IPS DF 6.9 (cell line): ENCODE data around the gene EXO5.
"Not testable (repeated sequence)": the region's sequence is repeated elsewhere in the genome, so short reads cannot be mapped to it uniquely, and the experiment has no call there.

Experiments used
- DNase-seq: peaks from one replicate; pipeline ENCODE4 v3.0.0-alpha.2; 2013; ENCODE audit warnings: low read depth, low spot score
- H3K27ac ChIP-seq: one replicate; pipeline ENCODE4 v1.5.1; 2013; ENCODE audit warnings: low read length, control low read depth
- H3K27me3 ChIP-seq: 2 replicates; pipeline ENCODE4 v1.6.1; 2013; ENCODE audit warnings: mild to moderate bottlenecking, low read length; ENCODE audit not compliant: control insufficient read depth, insufficient read depth
- H3K36me3 ChIP-seq: 2 replicates; pipeline ENCODE4 v1.6.1; 2013; ENCODE audit warnings: low read length; ENCODE audit not compliant: control insufficient read depth, insufficient read depth
- H3K4me1 ChIP-seq: 2 replicates; pipeline ENCODE4 v1.6.1; 2013; ENCODE audit warnings: low read length; ENCODE audit not compliant: control insufficient read depth, insufficient read depth
- H3K4me3 ChIP-seq: 2 replicates; pipeline ENCODE4 v1.5.1; 2013; ENCODE audit warnings: mild to moderate bottlenecking, low read length
- H3K9me3 ChIP-seq: 2 replicates; pipeline ENCODE4 v1.6.1; 2013; ENCODE audit warnings: low read length, inconsistent platforms; ENCODE audit not compliant: control insufficient read depth, insufficient read depth
- WGBS: extraction: QIAGEN DNeasy Blood & Tissue Kit; methylation state at CpG from one replicate; pipeline ENCODE4 v1.1.7; 2013; ENCODE audit warnings: mixed read lengths, missing lambda C conversion rate; ENCODE audit not compliant: insufficient read length, insufficient coverage; 5-methylcytosine and 5-hydroxymethylcytosine counted together

Gene EXO5

GRCh38 chr1:40546957-40547356, 38.4 kb downstream of the EXO5 start:
- no peak overlapping the region for H3K27ac ChIP-seq
- WGBS, result no CpG with 5 or more reads among the region's 4 CpGs
- DNase-seq, result no peak
- no peak overlapping the region for H3K4me3 ChIP-seq
- peaks cover 2% of the 10 kb centered on the region; the same call in 1 of the 2 replicates for H3K9me3 ChIP-seq
- H3K4me1 ChIP-seq, result no peaks in the 10 kb centered on the region
- no peaks in the 10 kb centered on the region for H3K27me3 ChIP-seq
- peaks cover 6% of the 10 kb centered on the region; the same call in 1 of the 2 replicates for H3K36me3 ChIP-seq

- no peak for DNase-seq
- no peaks in the 10 kb centered on the region for H3K36me3 ChIP-seq
- WGBS, result no CpG with 5 or more reads among the region's 4 CpGs
- H3K4me1 ChIP-seq, result no peaks in the 10 kb centered on the region
- H3K9me3 ChIP-seq, result no peaks in the 10 kb centered on the region
- no peak overlapping the region for H3K27ac ChIP-seq
- no peaks in the 10 kb centered on the region for H3K27me3 ChIP-seq
- no peak overlapping the region for H3K4me3 ChIP-seq
Observed at GRCh38 chr1:40553017-40553416, 44.5 kb downstream of the EXO5 start.

GRCh38 chr1:40554807-40555206, 46.2 kb downstream of the EXO5 start:
- WGBS, result no CpG with 5 or more reads among the region's 7 CpGs
- not testable (repeated sequence) for DNase-seq, H3K36me3 ChIP-seq, H3K9me3 ChIP-seq, H3K4me1 ChIP-seq, H3K4me3 ChIP-seq, H3K27me3 ChIP-seq, H3K27ac ChIP-seq

- no peak overlapping the region for H3K27ac ChIP-seq
- H3K27me3 ChIP-seq, result no peaks in the 10 kb centered on the region
- no peaks in the 10 kb centered on the region for H3K9me3 ChIP-seq
- WGBS, result no CpG with 5 or more reads among the region's 5 CpGs
- DNase-seq, result no peak
- no peaks in the 10 kb centered on the region for H3K4me1 ChIP-seq
- H3K36me3 ChIP-seq, result no peaks in the 10 kb centered on the region
- H3K4me3 ChIP-seq, result no peak overlapping the region
Observed at GRCh38 chr1:40556121-40556520, 47.6 kb downstream of the EXO5 start.

- not testable (repeated sequence) for H3K36me3 ChIP-seq, H3K27me3 ChIP-seq, H3K27ac ChIP-seq, H3K4me3 ChIP-seq, H3K4me1 ChIP-seq, DNase-seq, H3K9me3 ChIP-seq
- no CpG with 5 or more reads among the region's 1 CpG for whole genome bisulfite sequencing
Observed at GRCh38 chr1:40558241-40558640, 49.7 kb downstream of the EXO5 start.

GRCh38 chr1:40562185-40562584, 53.6 kb downstream of the EXO5 start:
- H3K4me1 ChIP-seq, result no peaks in the 10 kb centered on the region
- no peak overlapping the region for H3K27ac ChIP-seq
- H3K4me3 ChIP-seq, result no peak overlapping the region
- H3K27me3 ChIP-seq, result no peaks in the 10 kb centered on the region
- H3K36me3 ChIP-seq, result no peaks in the 10 kb centered on the region
- WGBS, result no CpG with 5 or more reads among the region's 2 CpGs
- no peak for DNase-seq
- H3K9me3 ChIP-seq, result no peaks in the 10 kb centered on the region

- DNase-seq, result no peak
- no CpG with 5 or more reads among the region's 4 CpGs for whole genome bisulfite sequencing
- no peak overlapping the region for H3K4me3 ChIP-seq
- H3K27me3 ChIP-seq, result no peaks in the 10 kb centered on the region
- H3K4me1 ChIP-seq, result no peaks in the 10 kb centered on the region
- no peak overlapping the region for H3K27ac ChIP-seq
- no peaks in the 10 kb centered on the region for H3K9me3 ChIP-seq
- H3K36me3 ChIP-seq, result no peaks in the 10 kb centered on the region
Observed at GRCh38 chr1:40563266-40563665, 54.7 kb downstream of the EXO5 start.

- Histone ChIP-seq H3K36me3 (no peaks in the 10 kb centered on the region), H3K27me3 (no peaks in the 10 kb centered on the region), H3K4me1 (no peaks in the 10 kb centered on the region), H3K9me3 (no peaks in the 10 kb centered on the region), H3K27ac (no peak overlapping the region), H3K4me3 (no peak overlapping the region)
- no CpG with 5 or more reads among the region's 3 CpGs for WGBS
- no peak for DNase-seq
Observed at GRCh38 chr1:40564506-40564905, 55.9 kb downstream of the EXO5 start.

GRCh38 chr1:40564913-40565312, 56.3 kb downstream of the EXO5 start:
- DNase-seq, result no peak
- Histone ChIP-seq H3K4me3 (no peak overlapping the region), H3K4me1 (no peaks in the 10 kb centered on the region), H3K27ac (no peak overlapping the region), H3K9me3 (no peaks in the 10 kb centered on the region), H3K36me3 (no peaks in the 10 kb centered on the region), H3K27me3 (no peaks in the 10 kb centered on the region)
- no CpG with 5 or more reads among the region's 3 CpGs for WGBS
